K562 (cell line): ENCODE data around the gene SFXN2. TPM values are rescaled to one million over a fixed set of nuclear protein-coding genes. Genes with fewer than 3 reads are reported as not detected.

Source experiments
- ARHGAP35 ChIP-seq: fragments of 450-650 bp; IDR thresholded peaks from 2 replicates; pipeline ENCODE4 v1.6.1; 2018; ENCODE audit not compliant: partially characterized antibody
- ETV5 ChIP-seq: sonication (generic); formaldehyde crosslinking; IDR thresholded peaks from 2 replicates; pipeline ENCODE4 v1.4.0; 2020; ENCODE audit warnings: low read depth, mild to moderate bottlenecking, missing genetic modification reagents
- FOXK1 ChIP-seq: sonication (generic); formaldehyde crosslinking; IDR thresholded peaks from 2 replicates; pipeline ENCODE4 v1.8.0; 2022; ENCODE audit warnings: missing genetic modification reagents, mild to moderate bottlenecking, borderline replicate concordance
- HBP1 ChIP-seq: fragments of 450-650 bp; formaldehyde crosslinking; IDR thresholded peaks from 2 replicates; pipeline ENCODE4 v1.4.0; 2022; ENCODE audit warnings: missing genetic modification characterization
- HMG20A ChIP-seq: fragments of 450-650 bp; formaldehyde crosslinking; conservative IDR thresholded peaks from 2 replicates; pipeline ENCODE4 v1.4.0; 2020; ENCODE audit warnings: mild to moderate bottlenecking, mixed read lengths
- L3MBTL2 ChIP-seq: fragments of 450-650 bp; IDR thresholded peaks from 2 replicates; pipeline ENCODE4 v1.6.1; 2016; ENCODE audit warnings: mild to moderate bottlenecking, moderate library complexity
- LEF1 ChIP-seq: fragments of 450-650 bp; IDR thresholded peaks from 2 replicates; pipeline ENCODE4 v1.6.1; 2016; ENCODE audit warnings: mild to moderate bottlenecking
- NR4A1 ChIP-seq, 2 experiments: fragments of 250-450 bp in 1 of 2; fragments of 450-650 bp in 1 of 2; sonication (Bioruptor Pico) in 1 of 2; IDR thresholded peaks; 2 replicates each; pipeline versions ENCODE4 v1.4.0 to v1.6.1; 2016 to 2020; ENCODE audit warnings: mild to moderate bottlenecking in 2 of 2, missing compliant biosample characterization in 1 of 2, missing genetic modification characterization in 1 of 2, moderate library complexity in 1 of 2
- REST ChIP-seq, 2 experiments: fragments of 450-650 bp; formaldehyde crosslinking in 1 of 2; IDR thresholded peaks; 2 replicates each; pipeline versions ENCODE4 v1.4.0 to v1.6.1; 2014 to 2020; ENCODE audit warnings: mild to moderate bottlenecking in 2 of 2, borderline replicate concordance in 1 of 2, low read depth in 1 of 2
- SP1 ChIP-seq: sonication (generic); formaldehyde crosslinking; IDR thresholded peaks from 2 replicates; pipeline ENCODE4 v1.8.1; 2022; ENCODE audit warnings: mild to moderate bottlenecking, missing genetic modification reagents
- TFAM ChIP-seq: fragments of 250-450 bp; sonication (Bioruptor Pico); conservative IDR thresholded peaks from 2 replicates; pipeline ENCODE4 v1.5.0; 2021; ENCODE audit warnings: mild to moderate bottlenecking, moderate library complexity
- TRIM28 ChIP-seq: fragments of 450-650 bp; IDR thresholded peaks from 2 replicates; pipeline ENCODE4 v1.6.1; 2017
- ZBTB9 ChIP-seq: fragments of 450-650 bp; formaldehyde crosslinking; IDR thresholded peaks from 2 replicates; pipeline ENCODE4 v1.4.0; 2020; ENCODE audit warnings: mild to moderate bottlenecking, moderate library complexity
- ZC3H4 ChIP-seq: sonication (generic); formaldehyde crosslinking; IDR thresholded peaks from 2 replicates; pipeline ENCODE4 v1.9.0; 2021; ENCODE audit warnings: missing genetic modification reagents, borderline replicate concordance
- ZNF263 ChIP-seq: sonication (generic); formaldehyde crosslinking; IDR thresholded peaks from 2 replicates; pipeline ENCODE4 v1.8.0; 2022; ENCODE audit warnings: mild to moderate bottlenecking, missing genetic modification reagents, borderline replicate concordance
- ZNF561 ChIP-seq: fragments of 450-650 bp; formaldehyde crosslinking; conservative IDR thresholded peaks from 2 replicates; pipeline ENCODE4 v1.4.0; 2020; ENCODE audit warnings: mild to moderate bottlenecking, moderate library complexity
- polyA plus RNA-seq, 8 experiments: library from polyadenylated mRNA; depleted of rRNA in 4 of 8; stranded (reverse) in 5 of 8; unstranded in 3 of 8; fragments of >200 nt; fragmentation: Nextera tagmentation in 2 of 8; fragmentation: Illumina TruSeq in 1 of 8; extraction: Ambion mirVana in 2 of 8; extraction: Trizol in 1 of 8; gene quantifications; 2 replicates each; pipeline versions ENCODE4 v1.2.1 to v1.2.3, GENCODE V29; 2011 to 2014; ENCODE audit warnings: inconsistent platforms in 1 of 8, missing spikeins in 1 of 8
- total RNA-seq, 7 experiments: library from RNA; depleted of rRNA in 6 of 7; stranded (reverse); fragments of >200 nt in 6 of 7; fragmentation: Illumina TruSeq in 2 of 7; extraction: Trizol in 2 of 7; gene quantifications; 2 replicates each; pipeline versions ENCODE4 v1.2.1 to v1.2.3, GENCODE V29; 2011 to 2021; ENCODE audit warnings: low replicate concordance in 1 of 7

The SFXN2 gene
- total and polyA plus RNA-seq, 9 of the 15 experiments (the other 6 are each of a cell fraction or from before 2014, with no cell fraction given): 7.3 to 23.8 (median 15.7) TPM

GRCh38 chr10:102779680-102780526 lies 65.5 kb downstream of the SFXN2 start (continued):
- TF ChIP-seq ARHGAP35: no peak
- no peak for TF ChIP-seq TFAM (CRISPR knock-in tag)
- no peak for TF ChIP-seq ZC3H4 (CRISPR knock-in tag)
- TF ChIP-seq TRIM28: no peak
- TF ChIP-seq HMG20A (CRISPR knock-in tag): no peak
- 0 out of 2 replicates have a peak, but pooled peaks have one; percentile 8 for TF ChIP-seq L3MBTL2
- TF ChIP-seq ZNF561 (CRISPR knock-in tag): no peak
- TF ChIP-seq HBP1 (CRISPR knock-in tag): no peak
- TF ChIP-seq ZNF263: no peak
- TF ChIP-seq REST (IDR thresholded peaks at IDR 0.05; ENCODE audit: borderline replicate concordance): peak; percentile 68
- TF ChIP-seq REST (CRISPR knock-in tag; IDR thresholded peaks at IDR 0.05; ENCODE audit: low read depth): no peak
- TF ChIP-seq NR4A1 (CRISPR knock-in tag; IDR thresholded peaks at IDR 0.05): no peak
- TF ChIP-seq NR4A1 (tag; IDR thresholded peaks at IDR 0.05): no peak
- no peak for TF ChIP-seq ETV5 (CRISPR knock-in tag)
- no peak for TF ChIP-seq SP1
- TF ChIP-seq ZBTB9: no peak
- peak; percentile 58; the same call in 1 of the 2 replicates for TF ChIP-seq LEF1
- no peak for TF ChIP-seq FOXK1 (CRISPR knock-in tag)
